HG03457 (cell line): ENCODE data around the gene RIN2.

Source experiments
- ATAC-seq: cut with Tn5 transposase; IDR thresholded peaks from one replicate; pipeline ENCODE4 v1.9.1; 2021; ENCODE audit warnings: moderate number of reproducible peaks; ENCODE audit not compliant: unreplicated experiment

RIN2 gene

DNA sequence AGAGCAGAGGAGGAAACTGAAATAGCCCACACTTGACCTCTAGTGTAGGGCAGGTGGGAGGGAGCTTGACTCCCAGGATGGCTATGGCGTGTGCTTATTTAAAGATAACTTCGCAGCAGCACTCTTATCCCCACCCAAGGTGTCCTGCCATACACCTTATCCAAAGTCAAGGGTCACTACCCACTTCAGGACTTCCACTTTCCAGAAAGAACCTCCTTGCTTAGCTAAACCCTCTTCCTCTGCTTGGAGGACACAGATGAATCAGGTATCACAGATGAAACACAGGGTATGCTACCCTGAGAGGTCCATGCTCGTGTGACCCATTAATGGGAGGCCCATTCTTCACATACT, 2.3 kb downstream of the RIN2 start:
- ATAC-seq = no peak

- no peak for ATAC-seq
Measured at GRCh38 chr20:19761326-19761725, 3.3 kb downstream of the RIN2 start.

DNA sequence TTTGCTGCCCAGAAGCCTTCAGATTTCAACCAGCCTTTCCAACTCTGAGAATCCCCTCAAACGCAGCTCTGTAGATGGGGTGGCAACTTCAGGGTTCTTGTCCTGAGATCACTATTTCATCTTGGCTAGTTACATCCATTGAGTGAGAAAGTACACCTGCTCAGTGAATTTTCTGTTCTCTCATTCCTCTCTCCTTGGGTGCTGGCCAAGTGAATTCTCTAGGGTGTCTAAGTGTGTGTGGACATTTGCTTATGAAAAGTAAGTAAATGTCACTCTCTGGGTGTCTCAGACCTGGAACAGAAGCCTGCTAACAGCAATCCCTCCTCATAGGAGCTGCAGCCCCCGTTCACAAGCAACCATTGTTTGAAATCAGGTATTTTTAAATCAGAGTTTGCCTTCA, 3.8 kb downstream of the RIN2 start:
- no peak for ATAC-seq

- no peak for ATAC-seq
Measured at GRCh38 chr20:19764207-19764606, 6.1 kb downstream of the RIN2 start.

- ATAC-seq = no peak
Measured at GRCh38 chr20:19765266-19765665, 7.2 kb downstream of the RIN2 start.

DNA sequence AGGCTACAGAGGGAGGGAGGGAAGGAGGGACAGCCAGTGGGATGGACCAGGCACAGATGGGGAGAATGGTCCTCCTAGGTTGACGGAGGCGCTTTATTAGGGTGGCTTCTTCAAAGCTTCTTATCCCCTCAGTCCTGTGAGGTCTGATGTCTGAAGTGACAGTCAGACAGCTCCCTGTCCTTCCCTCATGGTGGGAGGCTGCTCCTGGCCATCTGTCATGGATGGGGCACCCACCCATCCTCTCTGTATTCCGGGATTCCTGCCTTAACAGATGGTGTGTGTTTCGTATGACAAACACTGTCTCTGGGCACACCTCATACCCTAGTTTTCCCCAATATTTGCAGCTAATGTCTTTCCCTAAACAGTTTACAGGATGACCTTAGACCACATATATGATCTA, 7.9 kb downstream of the RIN2 start:
- no peak for ATAC-seq

GRCh38 chr20:19767070-19767469, 9.0 kb downstream of the RIN2 start:
- ATAC-seq = no peak

DNA sequence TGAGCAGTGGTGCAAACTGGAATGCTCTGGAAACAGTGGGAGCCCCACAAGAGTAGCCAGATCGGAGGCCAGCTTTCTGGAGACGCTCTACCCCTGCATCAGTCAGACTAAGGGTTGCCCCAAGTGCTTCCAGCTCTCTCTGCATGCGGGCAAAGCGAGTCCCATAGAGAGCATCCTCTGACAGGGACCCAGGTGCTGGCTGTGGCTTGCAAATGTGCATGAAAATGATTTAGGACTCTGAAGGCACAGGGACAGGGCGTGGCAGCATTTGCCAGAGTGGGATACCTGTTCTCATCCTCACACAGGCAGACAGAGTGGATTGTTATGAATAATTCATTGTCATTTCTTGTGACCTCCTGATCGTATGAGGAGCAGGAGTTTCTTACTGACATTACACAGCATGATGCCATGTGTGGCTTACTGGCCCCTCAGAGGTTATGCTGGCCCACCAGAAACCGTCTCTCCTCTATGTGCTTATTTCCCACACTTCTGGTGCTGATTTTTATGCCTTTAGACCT, 10.3 kb downstream of the RIN2 start:
- no peak for ATAC-seq

DNA sequence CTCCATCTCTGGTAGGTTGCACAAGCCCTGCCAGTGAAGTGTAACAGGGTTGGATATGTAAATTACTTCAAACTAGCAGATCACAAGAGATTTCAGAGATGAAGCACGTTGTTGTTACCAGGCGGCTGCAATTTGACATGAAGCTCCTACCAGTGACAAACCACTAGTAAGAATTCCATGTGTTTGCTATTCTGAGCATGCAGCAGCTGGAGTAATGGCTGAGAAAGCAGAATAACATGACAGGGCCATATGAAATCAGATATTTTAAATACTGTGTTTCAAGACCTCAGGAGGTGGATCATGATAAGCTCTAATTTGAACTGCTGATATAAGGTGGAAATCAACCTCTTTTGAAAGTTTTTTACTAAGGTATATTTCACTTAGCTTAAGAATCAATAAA, 11.4 kb downstream of the RIN2 start:
- ATAC-seq = no peak

- ATAC-seq = no peak
Measured at GRCh38 chr20:19770375-19770774, 12.3 kb downstream of the RIN2 start.

- no peak for ATAC-seq
Measured at GRCh38 chr20:19771031-19771430, 13.0 kb downstream of the RIN2 start.

DNA sequence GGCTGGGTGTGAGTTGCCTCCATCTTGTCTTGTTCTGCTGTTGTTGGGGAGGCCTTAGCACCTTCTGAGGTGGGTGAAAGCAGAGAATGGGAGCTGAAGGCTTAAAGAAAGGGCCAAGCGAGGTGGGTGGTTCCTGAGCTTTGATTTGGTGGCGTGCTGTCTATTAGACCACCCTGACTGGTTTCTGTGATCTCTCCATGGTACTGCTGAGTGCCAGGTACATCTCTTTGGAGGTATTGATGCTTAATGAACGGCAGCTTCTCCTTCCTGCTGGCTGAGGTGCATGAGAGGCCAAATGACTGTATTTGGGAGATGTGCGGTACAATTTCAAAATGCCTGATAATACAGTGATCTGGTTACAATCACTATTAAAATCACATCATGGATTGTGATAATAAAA, 15.4 kb downstream of the RIN2 start:
- ATAC-seq = no peak

GRCh38 chr20:19774135-19774933, 16.3 kb downstream of the RIN2 start:
- no peak for ATAC-seq

GRCh38 chr20:19775353-19776253, 17.5 kb downstream of the RIN2 start:
- no peak for ATAC-seq

DNA sequence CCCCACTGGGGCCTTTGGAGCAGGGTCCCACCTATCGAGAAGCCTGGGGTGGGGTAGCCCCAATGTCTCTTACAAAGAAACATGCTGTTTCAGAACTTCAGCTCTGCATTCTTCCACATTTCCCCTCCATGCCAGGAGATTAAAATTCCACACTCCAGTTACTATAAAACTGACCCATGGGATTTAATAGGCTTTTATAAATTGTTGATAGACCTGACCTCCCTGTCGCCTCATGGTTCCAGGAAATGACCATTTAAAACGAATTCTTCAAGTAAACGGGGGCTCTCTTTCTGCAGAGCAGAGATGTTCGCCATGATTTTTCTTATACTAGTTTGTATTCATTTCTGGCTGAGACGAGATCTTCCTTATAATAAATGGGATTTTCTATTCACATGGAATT, 19.3 kb downstream of the RIN2 start:
- no peak for ATAC-seq

DNA sequence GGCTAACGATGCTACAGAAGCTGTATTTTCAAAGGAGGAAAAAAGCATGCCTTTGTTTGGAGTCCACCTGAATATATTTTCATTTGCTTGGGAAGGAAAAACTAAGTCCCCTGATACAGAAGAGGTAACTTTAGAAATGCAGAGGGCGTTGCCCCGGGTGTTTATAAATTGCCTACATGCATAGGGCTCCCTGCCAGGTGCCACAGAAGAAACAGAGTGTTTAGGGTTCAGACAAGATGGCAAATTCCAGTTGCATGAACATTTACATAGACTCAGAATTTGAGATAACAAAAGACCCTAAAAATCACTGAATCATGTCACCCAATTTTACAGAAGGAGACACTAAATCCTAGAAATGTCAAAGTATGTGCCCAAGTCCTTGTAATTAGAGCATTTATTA, 19.9 kb downstream of the RIN2 start:
- ATAC-seq = no peak

- no peak for ATAC-seq
Measured at GRCh38 chr20:19778404-19778803, 20.3 kb downstream of the RIN2 start.

GRCh38 chr20:19779634-19780033, 21.6 kb downstream of the RIN2 start:
- ATAC-seq = no peak

- no peak for ATAC-seq
Measured at GRCh38 chr20:19780261-19780660, 22.2 kb downstream of the RIN2 start.

DNA sequence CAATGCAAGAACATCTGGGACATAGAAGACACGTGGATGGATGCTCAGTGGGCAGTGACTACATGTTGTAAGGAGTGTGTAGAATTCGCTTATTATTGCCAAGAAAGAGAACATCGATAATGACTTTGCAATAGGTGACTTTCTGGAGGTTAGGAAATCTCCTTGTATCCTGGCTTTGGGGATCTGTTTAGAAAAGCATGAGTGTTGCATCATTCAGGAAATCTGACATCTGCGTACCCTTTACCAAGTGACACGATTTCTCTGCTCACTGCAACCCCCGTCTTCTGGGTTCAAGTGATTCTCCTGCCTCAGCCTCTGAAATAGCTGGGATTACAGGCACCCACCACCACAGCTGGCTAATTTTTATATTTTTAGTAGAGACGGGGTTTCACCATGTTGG, 23.2 kb downstream of the RIN2 start:
- ATAC-seq = no peak

DNA sequence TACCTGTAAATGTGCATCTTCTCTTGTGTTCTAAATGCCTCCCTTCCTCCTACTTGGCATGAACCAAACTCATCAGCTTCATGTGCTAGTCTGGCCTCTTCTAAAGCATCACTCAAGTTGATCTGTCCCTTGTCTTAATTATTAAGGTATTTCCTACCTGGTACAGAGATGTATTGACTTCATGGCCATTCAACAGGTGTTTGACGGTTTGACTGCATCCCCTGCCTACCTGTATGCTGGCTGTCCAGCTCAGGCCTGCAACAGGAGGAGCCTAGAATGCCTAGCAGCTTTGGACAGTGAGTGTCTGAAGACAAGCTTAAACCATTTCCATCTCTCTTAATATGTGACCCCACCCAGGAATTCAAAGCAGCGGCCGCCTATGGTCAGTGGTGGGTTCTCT, 24.6 kb downstream of the RIN2 start:
- no peak for ATAC-seq

DNA sequence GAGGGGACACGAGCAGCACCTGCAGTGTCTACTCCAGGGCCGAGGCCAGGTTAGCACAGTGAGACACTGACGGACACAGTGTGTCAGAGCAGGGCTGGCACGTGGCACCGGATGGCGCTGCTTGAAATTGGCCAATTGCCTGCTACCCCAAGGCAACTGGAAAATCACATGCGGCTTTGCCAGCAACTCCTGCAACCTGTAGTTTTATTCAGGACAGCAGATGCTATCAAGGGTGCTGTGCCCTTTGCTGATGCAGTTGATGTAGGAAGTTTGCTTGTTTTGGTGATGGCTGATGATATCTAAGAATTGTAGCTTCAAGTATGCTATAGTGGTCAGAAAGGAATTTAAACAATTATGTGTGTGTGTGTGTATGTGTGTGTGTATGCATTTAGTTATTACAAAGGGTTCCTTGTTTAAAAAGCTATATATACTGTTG, 25.9 kb downstream of the RIN2 start:
- no peak for ATAC-seq
